HG03457 (cell line): ENCODE measurements around the gene PPP1R9A.
"Not testable (repeated sequence)": the region's sequence is repeated elsewhere in the genome, so short reads cannot be mapped to it uniquely, and the experiment has no call there.

Experiments
- ATAC-seq: cut with Tn5 transposase; IDR thresholded peaks from one replicate; pipeline ENCODE4 v1.9.1; 2021; ENCODE audit warnings: moderate number of reproducible peaks; ENCODE audit not compliant: unreplicated experiment

Gene PPP1R9A

GRCh38 chr7:94972296-94972695 lies 64.9 kb downstream of the PPP1R9A start:
- ATAC-seq = no peak

DNA sequence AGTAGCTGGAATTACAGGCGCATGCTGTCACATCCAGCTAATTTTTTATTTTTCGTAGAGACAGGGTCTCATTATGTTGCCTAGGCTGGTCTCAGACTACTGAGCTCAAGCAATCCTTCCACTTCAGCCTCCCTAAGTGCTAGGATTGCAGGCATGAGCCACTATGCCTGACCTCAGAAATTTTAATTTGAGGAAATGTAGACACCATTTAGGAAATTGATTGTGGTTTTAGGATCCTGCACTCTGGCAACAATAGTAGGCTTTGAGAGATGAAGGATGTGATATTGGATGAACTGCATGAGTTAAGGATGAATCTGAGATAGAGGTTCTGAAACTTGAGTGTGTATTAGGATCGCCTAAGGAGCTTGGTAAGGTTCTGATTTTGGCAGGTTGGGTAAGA lies 66.5 kb downstream of the PPP1R9A start:
- no peak for ATAC-seq

DNA sequence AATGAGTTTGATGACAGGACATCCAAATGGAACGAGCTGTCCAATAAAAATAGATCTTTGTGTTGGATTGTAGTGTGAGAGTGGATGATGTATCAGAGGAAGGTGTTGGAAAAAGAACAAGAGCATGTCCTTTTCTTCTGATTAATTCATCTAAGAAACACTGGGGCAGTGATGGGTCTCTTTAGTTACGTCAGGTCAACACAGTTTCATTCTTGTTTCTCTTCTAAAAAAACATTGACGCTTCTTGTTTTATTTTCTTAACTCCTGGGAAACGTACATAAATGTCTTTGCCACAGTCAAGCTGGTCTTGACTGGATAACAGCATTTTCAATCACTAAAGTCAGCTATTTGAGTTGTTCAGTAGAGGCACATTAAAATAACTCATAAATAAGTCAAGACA lies 67.0 kb downstream of the PPP1R9A start:
- ATAC-seq = no peak

GRCh38 chr7:94975336-94975735 lies 67.9 kb downstream of the PPP1R9A start:
- ATAC-seq = no peak

DNA sequence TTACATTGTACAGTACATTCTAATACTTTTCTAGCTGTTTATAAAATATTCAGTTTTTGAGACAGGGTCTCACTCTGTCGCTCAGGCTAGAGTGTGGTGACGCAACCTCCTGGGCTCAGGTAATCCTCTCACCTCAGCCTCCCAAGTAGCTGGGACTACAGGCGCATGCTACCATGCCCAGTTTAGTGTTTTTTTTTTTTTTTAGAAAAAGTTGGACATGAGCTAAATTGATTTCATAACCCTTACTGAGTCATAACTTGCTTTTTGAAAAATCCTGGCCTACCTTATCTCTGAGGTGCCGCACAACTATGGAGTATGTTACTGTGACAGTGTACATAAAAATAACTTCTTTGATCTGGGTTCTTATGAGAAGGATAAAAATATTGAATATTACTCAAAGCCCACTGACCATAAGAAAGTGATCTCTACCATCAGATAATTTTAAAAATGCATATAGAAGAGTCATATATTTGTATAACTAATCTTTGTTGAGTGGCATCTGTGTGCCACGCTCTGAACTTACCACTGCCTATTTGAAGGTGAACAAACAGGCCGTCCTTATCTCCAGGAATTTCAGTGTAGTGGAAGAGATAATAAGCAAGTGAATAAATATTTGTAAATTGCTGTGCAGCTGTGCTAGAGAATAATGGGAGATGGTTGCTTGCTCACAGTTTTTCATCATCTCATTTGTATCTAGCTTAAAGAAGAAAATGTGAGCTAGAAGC lies 73.2 kb downstream of the PPP1R9A start:
- no peak for ATAC-seq

DNA sequence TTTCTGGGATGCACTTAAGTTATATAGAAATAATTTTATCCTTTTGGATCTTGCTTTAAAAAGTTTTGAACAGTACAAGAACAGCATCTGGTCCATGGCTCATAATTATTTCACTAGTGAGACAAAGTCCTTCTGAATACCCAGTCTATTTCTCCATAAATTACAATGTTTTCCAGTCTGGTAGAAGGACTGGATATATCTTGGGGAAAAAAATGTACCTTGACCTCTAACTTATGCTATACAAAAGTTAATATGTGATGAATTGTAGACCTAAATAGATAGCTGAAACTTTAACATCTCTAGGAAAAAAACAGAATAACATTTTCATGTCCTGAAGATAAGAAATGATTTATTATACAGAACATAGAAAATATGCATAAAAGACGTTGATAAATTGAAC lies 88.5 kb downstream of the PPP1R9A start:
- no peak for ATAC-seq

GRCh38 chr7:94996369-94996768 lies 89.0 kb downstream of the PPP1R9A start:
- no peak for ATAC-seq

DNA sequence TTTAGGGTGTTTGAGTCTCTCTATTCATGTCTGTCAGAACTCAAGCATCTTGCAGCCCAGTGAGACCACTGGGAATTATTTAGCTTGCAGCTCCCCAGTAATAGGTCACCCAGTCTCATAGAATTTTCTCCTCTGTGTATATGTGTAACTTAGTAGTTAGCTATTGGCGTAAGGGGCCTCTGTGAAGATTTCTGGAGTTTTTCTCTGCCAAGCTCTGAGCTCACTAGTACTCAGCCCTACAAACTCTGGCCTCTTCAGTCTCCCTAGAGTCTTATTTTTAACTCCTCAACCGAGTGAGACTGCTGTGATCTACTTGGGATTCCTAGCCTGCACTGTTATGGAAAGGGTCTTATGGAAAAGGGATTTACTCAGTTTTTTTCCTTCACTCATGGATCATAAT lies 90.2 kb downstream of the PPP1R9A start:
- no peak for ATAC-seq

- no peak for ATAC-seq
Observed at GRCh38 chr7:94998266-94999068, 91.1 kb downstream of the PPP1R9A start.

DNA sequence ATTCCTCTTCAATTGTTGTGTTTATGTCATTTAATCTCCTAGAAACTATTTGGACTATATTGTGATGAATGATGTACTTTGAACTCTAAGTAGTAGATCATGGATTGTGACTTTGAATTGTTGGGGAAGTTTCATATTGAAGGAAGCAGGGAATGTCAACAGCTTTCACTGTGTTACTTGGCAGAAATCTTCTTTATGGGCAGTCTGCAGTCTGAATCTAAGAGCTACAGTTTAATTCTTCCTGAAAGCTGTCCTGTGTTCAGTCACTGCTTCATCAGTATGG lies 91.6 kb downstream of the PPP1R9A start:
- ATAC-seq = no peak

- ATAC-seq = not testable (repeated sequence)
Observed at GRCh38 chr7:94999601-95000000, 92.2 kb downstream of the PPP1R9A start.

GRCh38 chr7:95001258-95001657 lies 93.9 kb downstream of the PPP1R9A start:
- ATAC-seq = no peak

DNA sequence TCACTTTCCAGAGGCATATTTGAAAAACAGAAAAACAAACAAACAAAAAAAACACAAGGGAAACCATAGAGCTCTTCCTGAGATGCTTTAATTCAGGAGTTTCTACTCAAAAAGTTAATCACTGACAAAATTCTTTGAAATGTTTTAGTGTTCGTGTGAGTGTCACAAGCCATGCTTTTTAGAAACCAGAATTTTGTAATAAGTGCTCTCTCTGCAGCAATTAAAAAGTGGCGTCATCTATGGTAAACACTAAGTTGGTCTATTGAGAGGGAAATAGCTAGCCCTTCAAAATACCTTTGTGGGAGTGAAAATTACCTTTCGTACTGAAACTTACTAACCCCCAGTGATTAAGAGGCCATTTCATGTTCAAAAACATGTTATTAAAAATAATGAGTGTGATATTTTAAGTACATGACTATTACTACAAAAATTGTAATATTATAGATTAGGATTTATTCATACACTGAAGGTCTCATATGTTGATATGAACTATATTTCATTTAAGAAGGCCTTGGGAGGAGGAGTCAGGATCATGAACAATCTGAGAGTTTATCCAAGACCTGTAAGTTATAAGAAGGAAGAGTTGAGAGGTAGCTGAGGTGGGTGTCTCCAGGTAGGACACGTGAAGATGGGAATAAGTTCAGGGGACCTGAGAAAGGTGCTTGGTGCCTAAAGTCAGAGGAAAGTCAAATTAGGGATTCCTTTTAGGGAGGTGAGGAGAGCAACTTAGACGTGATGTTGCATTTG lies 94.6 kb downstream of the PPP1R9A start:
- no peak for ATAC-seq

GRCh38 chr7:95002775-95003174 lies 95.4 kb downstream of the PPP1R9A start:
- ATAC-seq = no peak

DNA sequence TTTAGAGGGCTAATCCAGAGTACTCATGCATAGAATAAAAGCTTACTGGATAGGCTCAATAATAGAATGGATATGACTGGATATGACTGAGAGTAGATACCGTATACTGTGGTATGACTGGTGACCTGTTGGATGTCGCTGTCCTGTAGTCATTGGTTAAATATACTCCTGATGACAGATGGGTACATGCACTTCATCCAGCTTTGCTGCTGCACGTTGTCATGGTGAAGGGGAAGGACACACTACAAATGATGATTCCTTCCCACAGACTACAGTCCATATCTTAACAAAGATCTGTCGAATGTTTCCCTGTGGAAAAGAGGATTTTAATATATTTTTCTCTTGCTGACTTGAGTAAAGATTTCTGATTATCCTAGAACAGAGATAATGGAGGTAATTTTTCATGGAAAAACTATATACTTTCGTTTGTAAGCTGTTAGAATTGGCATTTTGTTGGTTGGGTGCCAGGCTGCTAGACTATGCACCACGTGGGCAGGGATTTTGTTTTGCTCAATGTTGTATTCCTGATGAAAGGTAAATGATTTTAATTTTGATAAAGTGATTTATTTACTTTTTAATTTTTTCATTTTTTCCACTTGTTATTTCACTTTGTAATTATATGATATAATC lies 97.3 kb downstream of the PPP1R9A start:
- ATAC-seq = no peak

DNA sequence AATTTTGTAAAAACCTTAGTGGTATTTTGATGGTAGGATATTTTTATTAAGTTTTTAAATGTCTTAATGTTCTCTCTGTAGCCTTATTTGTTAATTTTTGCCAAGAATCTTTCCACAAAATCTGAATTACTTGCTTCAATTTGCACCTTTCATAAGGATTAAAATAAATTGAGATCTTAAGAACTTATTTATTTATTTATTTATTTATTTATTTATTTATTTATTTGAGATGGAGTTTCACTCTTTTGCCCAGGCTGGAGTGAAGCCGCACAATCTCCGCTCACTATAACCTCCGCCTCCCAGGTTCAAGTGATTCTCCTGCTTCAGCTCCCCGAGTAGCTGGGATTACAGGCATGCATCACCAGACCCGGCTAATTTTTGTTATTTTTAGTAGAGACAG lies 98.6 kb downstream of the PPP1R9A start:
- no peak for ATAC-seq

GRCh38 chr7:95008773-95009172 lies 101.4 kb downstream of the PPP1R9A start:
- not testable (repeated sequence) for ATAC-seq

DNA sequence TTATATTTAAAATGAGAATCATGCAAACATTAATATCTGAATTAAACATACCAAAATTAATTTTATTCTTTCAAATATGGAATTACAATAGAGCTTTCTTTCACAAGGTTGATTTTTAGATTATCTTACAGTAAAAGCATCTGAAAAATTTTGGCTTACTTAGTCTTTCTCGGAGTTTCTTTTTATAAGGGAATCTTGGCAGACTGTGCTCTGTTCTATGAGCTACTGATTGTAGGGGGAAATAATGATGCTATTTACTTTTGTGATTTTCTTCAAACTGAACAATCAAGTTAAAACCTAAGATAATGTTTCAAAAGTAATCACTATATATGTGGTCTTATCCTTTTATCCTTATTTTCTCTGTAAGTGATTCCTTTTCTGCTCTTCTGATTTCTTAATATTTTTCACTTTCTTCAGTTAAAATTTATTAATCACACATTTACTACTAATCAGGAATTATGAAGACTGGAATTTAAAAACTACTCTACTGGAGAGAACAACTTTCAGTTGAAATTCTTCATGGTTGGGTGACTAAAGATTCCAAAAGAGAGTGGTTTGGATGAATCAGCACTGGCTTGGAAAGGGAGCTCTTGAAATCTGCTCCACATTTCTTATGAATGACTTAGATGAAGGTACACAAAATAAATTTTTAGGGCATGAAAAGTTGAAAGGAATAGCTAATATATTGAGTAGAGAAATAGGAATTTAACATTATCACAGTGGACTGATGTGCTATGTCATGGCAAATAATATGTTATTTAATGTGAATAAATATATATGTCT lies 103.9 kb downstream of the PPP1R9A start:
- no peak for ATAC-seq

- ATAC-seq = no peak
Observed at GRCh38 chr7:95011995-95012394, 104.6 kb downstream of the PPP1R9A start.

GRCh38 chr7:95018021-95018420 lies 110.6 kb downstream of the PPP1R9A start:
- no peak for ATAC-seq

DNA sequence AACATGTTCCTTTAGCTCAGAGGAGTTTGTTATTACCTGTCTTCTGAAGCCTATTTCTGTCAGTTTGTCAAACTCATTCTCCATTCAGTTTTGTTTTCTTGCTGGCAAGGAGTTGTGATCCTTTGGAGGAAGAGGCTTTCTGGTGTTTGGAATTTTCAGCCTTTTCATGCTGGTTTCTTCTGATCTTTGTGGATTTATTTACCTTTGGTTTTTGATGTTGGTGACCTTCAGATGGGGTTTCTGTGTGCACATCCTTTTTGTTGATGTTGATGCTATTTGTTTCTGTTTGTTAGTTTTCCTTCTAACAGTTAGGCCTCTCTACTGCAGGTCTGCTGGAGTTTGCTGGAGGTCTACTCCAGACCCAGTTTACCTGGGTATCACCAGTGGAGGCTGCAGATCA lies 118.6 kb downstream of the PPP1R9A start:
- ATAC-seq = no peak
